ENCODE data around the gene DNAAF6.

DNAAF6 gene

DNA sequence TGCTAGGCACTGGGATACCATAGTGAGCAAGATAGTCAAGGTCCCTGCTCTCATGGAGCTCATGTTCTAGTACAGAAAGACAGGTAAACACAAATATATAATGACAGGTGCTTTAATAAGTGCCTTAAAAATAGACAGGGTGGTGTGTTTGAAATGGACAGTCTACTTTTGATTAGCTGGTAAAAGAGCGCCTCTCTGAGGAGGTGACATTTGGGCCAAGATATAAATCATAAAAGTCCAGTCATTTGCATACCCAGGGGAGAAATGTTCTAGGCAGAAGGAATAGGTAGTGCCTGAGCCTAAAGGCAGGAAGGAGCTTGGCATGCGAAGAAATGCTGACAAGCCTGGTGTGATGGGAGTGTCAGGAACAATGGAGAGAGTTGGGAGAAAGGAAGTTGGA lies 83.6 kb downstream of the DNAAF6 start:
- Histone ChIP-seq H3K36me3 (ENCODE audit: control insufficient read depth, insufficient read depth, low read length) (no peaks in the 10 kb centered on the region), H3K79me2 (no peaks in the 10 kb centered on the region), H3K4me3 (ENCODE audit: low read depth, low read length) (no peak overlapping the region), H3K4me1 (no peaks in the 10 kb centered on the region), H3K9me3 (ENCODE audit: control insufficient read depth, low read length) (no peaks in the 10 kb centered on the region), H3K27me3 (ENCODE audit: control insufficient read depth, insufficient read depth, low read length) (no peaks in the 10 kb centered on the region), H2AFZ (no peak overlapping the region), H3K27ac (no peak overlapping the region), H3K9ac (no peak overlapping the region), H3K4me2 (ENCODE audit: low read length) (no peak overlapping the region)
- TF ChIP-seq, protein P1, sequence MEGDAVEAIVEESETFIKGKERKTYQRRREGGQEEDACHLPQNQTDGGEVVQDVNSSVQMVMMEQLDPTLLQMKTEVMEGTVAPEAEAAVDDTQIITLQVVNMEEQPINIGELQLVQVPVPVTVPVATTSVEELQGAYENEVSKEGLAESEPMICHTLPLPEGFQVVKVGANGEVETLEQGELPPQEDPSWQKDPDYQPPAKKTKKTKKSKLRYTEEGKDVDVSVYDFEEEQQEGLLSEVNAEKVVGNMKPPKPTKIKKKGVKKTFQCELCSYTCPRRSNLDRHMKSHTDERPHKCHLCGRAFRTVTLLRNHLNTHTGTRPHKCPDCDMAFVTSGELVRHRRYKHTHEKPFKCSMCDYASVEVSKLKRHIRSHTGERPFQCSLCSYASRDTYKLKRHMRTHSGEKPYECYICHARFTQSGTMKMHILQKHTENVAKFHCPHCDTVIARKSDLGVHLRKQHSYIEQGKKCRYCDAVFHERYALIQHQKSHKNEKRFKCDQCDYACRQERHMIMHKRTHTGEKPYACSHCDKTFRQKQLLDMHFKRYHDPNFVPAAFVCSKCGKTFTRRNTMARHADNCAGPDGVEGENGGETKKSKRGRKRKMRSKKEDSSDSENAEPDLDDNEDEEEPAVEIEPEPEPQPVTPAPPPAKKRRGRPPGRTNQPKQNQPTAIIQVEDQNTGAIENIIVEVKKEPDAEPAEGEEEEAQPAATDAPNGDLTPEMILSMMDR (IDR thresholded peaks at IDR 0.05), result no peak

DNA sequence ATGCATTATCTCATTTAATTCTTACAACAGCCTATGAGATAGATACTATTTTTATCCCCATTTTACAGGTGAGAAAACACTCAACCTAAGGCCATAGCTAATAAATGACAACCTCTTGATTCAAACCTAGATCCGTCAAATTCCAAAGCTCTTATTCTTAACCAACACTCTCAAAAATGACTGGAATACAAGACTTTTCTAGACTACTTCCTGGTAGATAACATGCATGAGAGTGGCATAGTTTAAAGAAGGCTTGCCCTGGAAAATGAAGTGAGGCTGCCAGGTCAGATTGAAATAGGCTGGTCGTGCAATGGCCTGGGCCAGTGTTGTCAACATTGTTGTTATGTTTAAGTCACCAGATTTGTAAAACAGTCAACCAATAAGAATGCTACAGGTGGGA lies 86.6 kb downstream of the DNAAF6 start:
- no peaks in the 10 kb centered on the region for H3K4me1 ChIP-seq
- H3K79me2 ChIP-seq, result no peaks in the 10 kb centered on the region
- H3K27ac ChIP-seq, result no peak overlapping the region
- TF ChIP-seq, protein P1 (IDR thresholded peaks at IDR 0.05), result no peak
- H3K27me3 ChIP-seq (ENCODE audit: control insufficient read depth, insufficient read depth, low read length), result no peaks in the 10 kb centered on the region
- H3K36me3 ChIP-seq (ENCODE audit: control insufficient read depth, insufficient read depth, low read length), result no peaks in the 10 kb centered on the region
- no peak overlapping the region for H2AFZ ChIP-seq
- no peaks in the 10 kb centered on the region for H3K9me3 ChIP-seq (ENCODE audit: control insufficient read depth, low read length)
- H3K4me2 ChIP-seq (ENCODE audit: low read length), result no peak overlapping the region
- no peak overlapping the region for H3K4me3 ChIP-seq (ENCODE audit: low read depth, low read length)
- no peak overlapping the region for H3K9ac ChIP-seq

Data from parathyroid adenoma (tissue), 2 donors.